GM12878 (cell line): ENCODE measurements around the gene NUDT13. TPM values are rescaled to one million over a fixed set of nuclear protein-coding genes. Genes with fewer than 3 reads are reported as not detected.

Experiments
- EGR1 ChIP-seq, 2 experiments: IDR thresholded peaks; 1 replicate in 1 of 2; 2 replicates in 1 of 2; pipeline ENCODE4 v1.6.1; 2011 to 2012; ENCODE audit warnings: low read depth in 2 of 2, low read length in 2 of 2, borderline replicate concordance in 1 of 2, mild to moderate bottlenecking in 1 of 2, moderate library complexity in 1 of 2
- IRF3 ChIP-seq: fragments of 450-650 bp; IDR thresholded peaks from 2 replicates; pipeline ENCODE4 v1.6.1; 2014; ENCODE audit warnings: mild to moderate bottlenecking
- MLLT1 ChIP-seq: fragments of 450-650 bp; IDR thresholded peaks from 2 replicates; pipeline ENCODE4 v1.6.1; 2016; ENCODE audit warnings: mild to moderate bottlenecking
- NFXL1 ChIP-seq: fragments of 450-650 bp; IDR thresholded peaks from 2 replicates; pipeline ENCODE4 v1.6.1; 2017; ENCODE audit warnings: antibody characterized with exemption, mild to moderate bottlenecking, borderline replicate concordance
- NKRF ChIP-seq: fragments of 450-650 bp; conservative IDR thresholded peaks from 2 replicates; pipeline ENCODE4 v1.6.1; 2017; ENCODE audit warnings: mild to moderate bottlenecking, moderate library complexity
- POU2F2 ChIP-seq: IDR thresholded peaks from 3 replicates; pipeline ENCODE4 v1.6.1; 2011; ENCODE audit warnings: low read depth, mild to moderate bottlenecking, low read length, borderline replicate concordance
- SIX5 ChIP-seq: IDR thresholded peaks from 2 replicates; pipeline ENCODE4 v1.6.1; 2011; ENCODE audit warnings: mild to moderate bottlenecking, low read depth, low read length, moderate library complexity; ENCODE audit not compliant: severe bottlenecking
- SKIL ChIP-seq: fragments of 450-650 bp; IDR thresholded peaks from 2 replicates; pipeline ENCODE4 v1.6.1; 2017; ENCODE audit warnings: mild to moderate bottlenecking, low read depth, inconsistent platforms; ENCODE audit not compliant: poor library complexity, severe bottlenecking
- SREBF1 ChIP-seq: IDR thresholded peaks from 2 replicates; pipeline ENCODE4 v1.6.1; 2012; ENCODE audit warnings: mild to moderate bottlenecking, low read length
- SRF ChIP-seq, 2 experiments: IDR thresholded peaks; 2 replicates each; pipeline ENCODE4 v1.6.1; 2011; ENCODE audit warnings: low read depth in 2 of 2, low read length in 2 of 2, mild to moderate bottlenecking in 1 of 2, moderate library complexity in 1 of 2
- ZBTB40 ChIP-seq: fragments of 450-650 bp; IDR thresholded peaks from 2 replicates; pipeline ENCODE4 v1.6.1; 2016; ENCODE audit warnings: mild to moderate bottlenecking, moderate library complexity, borderline replicate concordance
- polyA plus RNA-seq, 11 experiments: library from polyadenylated mRNA; depleted of rRNA in 4 of 11; unstranded in 6 of 11; stranded (reverse) in 5 of 11; fragments of >200 nt; fragmentation: Nextera tagmentation in 4 of 11; fragmentation: Illumina TruSeq in 1 of 11; extraction: Ambion mirVana in 4 of 11; extraction: Trizol in 1 of 11; gene quantifications; 1 replicate in 1 of 11; 2 replicates in 10 of 11; pipeline versions ENCODE4 v1.2.1 to v1.2.3, GENCODE V29; 2011 to 2016; ENCODE audit warnings: inconsistent platforms in 2 of 11, missing spikeins in 2 of 11, low read depth in 1 of 11
- total RNA-seq, 4 experiments: library from RNA; depleted of rRNA in 3 of 4; stranded (reverse); fragments of >200 nt in 3 of 4; fragmentation: Illumina TruSeq in 1 of 4; extraction: Trizol in 1 of 4; gene quantifications; 2 replicates each; pipeline versions ENCODE4 v1.2.1 to v1.2.3, GENCODE V29; 2013 to 2021

Gene NUDT13
- total and polyA plus RNA-seq, 10 of the 15 experiments (the other 5 are each of a cell fraction or from before 2014, with no cell fraction given): 0.72 to 6.1 (median 1.9) TPM

GRCh38 chr10:73096041-73096448 lies 14.2 kb upstream of the NUDT13 start (continued):
- TF ChIP-seq MLLT1 (no peak), SIX5 (no peak), NFXL1 (no peak), ZBTB40 (no peak), EGR1 (IDR thresholded peaks at IDR 0.05; ENCODE audit: borderline replicate concordance in 1 of 2, low read depth in 2 of 2, low read length in 2 of 2) (0 out of 3 replicates have a peak, but pooled peaks of 1 of the 2 experiments have one; percentile 3), SRF (IDR thresholded peaks at IDR 0.05; ENCODE audit: low read depth in 2 of 2, low read length in 2 of 2) (no peak), NKRF (no peak), IRF3 (no peak), SREBF1 (no peak), POU2F2 (peak; percentile 63; the same call in 2 of the 3 replicates), SKIL (no peak)
